Neural progenitor cell (in vitro differentiated cells): ENCODE measurements around the gene RNF39.

ENCODE experiments used
- EZH2 ChIP-seq: fragments of 200-600 bp; sonication (generic); IDR thresholded peaks from 2 replicates; pipeline ENCODE4 v1.6.1; 2017; ENCODE audit warnings: antibody characterized with exemption, mild to moderate bottlenecking, moderate library complexity
- EZH2phosphoT487 ChIP-seq: fragments of 200-600 bp; sonication (generic); IDR thresholded peaks from 2 replicates; pipeline ENCODE4 v1.6.1; 2017; ENCODE audit warnings: antibody characterized with exemption
- TF ChIP-seq, protein P1 (sequence below): fragments of 200-600 bp; sonication (generic); IDR thresholded peaks from 2 replicates; pipeline ENCODE4 v1.5.1; 2017; ENCODE audit warnings: antibody characterized with exemption, mild to moderate bottlenecking

GRCh38 chr6:30041221-30041620 lies 34.3 kb downstream of the RNF39 start:
- TF ChIP-seq, protein P1, sequence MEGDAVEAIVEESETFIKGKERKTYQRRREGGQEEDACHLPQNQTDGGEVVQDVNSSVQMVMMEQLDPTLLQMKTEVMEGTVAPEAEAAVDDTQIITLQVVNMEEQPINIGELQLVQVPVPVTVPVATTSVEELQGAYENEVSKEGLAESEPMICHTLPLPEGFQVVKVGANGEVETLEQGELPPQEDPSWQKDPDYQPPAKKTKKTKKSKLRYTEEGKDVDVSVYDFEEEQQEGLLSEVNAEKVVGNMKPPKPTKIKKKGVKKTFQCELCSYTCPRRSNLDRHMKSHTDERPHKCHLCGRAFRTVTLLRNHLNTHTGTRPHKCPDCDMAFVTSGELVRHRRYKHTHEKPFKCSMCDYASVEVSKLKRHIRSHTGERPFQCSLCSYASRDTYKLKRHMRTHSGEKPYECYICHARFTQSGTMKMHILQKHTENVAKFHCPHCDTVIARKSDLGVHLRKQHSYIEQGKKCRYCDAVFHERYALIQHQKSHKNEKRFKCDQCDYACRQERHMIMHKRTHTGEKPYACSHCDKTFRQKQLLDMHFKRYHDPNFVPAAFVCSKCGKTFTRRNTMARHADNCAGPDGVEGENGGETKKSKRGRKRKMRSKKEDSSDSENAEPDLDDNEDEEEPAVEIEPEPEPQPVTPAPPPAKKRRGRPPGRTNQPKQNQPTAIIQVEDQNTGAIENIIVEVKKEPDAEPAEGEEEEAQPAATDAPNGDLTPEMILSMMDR, result no peak
- TF ChIP-seq EZH2phosphoT487 (no peak), EZH2 (no peak)
